ENCODE results near the gene ABCC4.
"Not testable (repeated sequence)": the region's sequence is repeated elsewhere in the genome, so short reads cannot be mapped to it uniquely, and the experiment has no call there.

Gene ABCC4

GRCh38 chr13:95296326-95296925, 4.8 kb downstream of the ABCC4 start:
- no peak for DNase-seq

- no peak for DNase-seq
These were observed 6.2 kb downstream of the ABCC4 start for GRCh38 chr13:95295026-95295425.

- DNase-seq, result no peak
These were observed 8.6 kb downstream of the ABCC4 start for GRCh38 chr13:95292622-95293021.

GRCh38 chr13:95289901-95290300, 11.3 kb downstream of the ABCC4 start:
- not testable (repeated sequence) for DNase-seq

GRCh38 chr13:95289020-95289444, 12.2 kb downstream of the ABCC4 start:
- no peak for DNase-seq

- DNase-seq, result no peak
These were observed 16.8 kb downstream of the ABCC4 start for GRCh38 chr13:95284436-95284835.

- no peak for DNase-seq
These were observed 22.2 kb downstream of the ABCC4 start for GRCh38 chr13:95279016-95279415.

GRCh38 chr13:95276037-95276505, 25.2 kb downstream of the ABCC4 start:
- no peak for DNase-seq

GRCh38 chr13:95275322-95276036, 25.8 kb downstream of the ABCC4 start:
- no peak for DNase-seq

- DNase-seq, result not testable (repeated sequence)
These were observed 27.6 kb downstream of the ABCC4 start for GRCh38 chr13:95273592-95274132.

- not testable (repeated sequence) for DNase-seq
These were observed 29.2 kb downstream of the ABCC4 start for GRCh38 chr13:95272076-95272475.

- DNase-seq, result no peak
These were observed 31.5 kb downstream of the ABCC4 start for GRCh38 chr13:95269756-95270155.

- DNase-seq, result not testable (repeated sequence)
These were observed 32.7 kb downstream of the ABCC4 start for GRCh38 chr13:95268343-95269065.

GRCh38 chr13:95267662-95268342, 33.4 kb downstream of the ABCC4 start:
- no peak for DNase-seq

GRCh38 chr13:95264225-95264624, 37.0 kb downstream of the ABCC4 start:
- no peak for DNase-seq

GRCh38 chr13:95262837-95263384, 38.3 kb downstream of the ABCC4 start:
- DNase-seq, result no peak

GRCh38 chr13:95261956-95262355, 39.3 kb downstream of the ABCC4 start:
- no peak for DNase-seq

- DNase-seq, result no peak
These were observed 41.2 kb downstream of the ABCC4 start for GRCh38 chr13:95260031-95260525.

- DNase-seq, result no peak
These were observed 42.5 kb downstream of the ABCC4 start for GRCh38 chr13:95258619-95259194.

GRCh38 chr13:95258098-95258497, 43.2 kb downstream of the ABCC4 start:
- no peak for DNase-seq

GRCh38 chr13:95256091-95256490, 45.2 kb downstream of the ABCC4 start:
- DNase-seq, result no peak
